IMR-90 (cell line): Measurements from ENCODE around the gene FANK1. TPM values are rescaled to one million over a fixed set of nuclear protein-coding genes. Genes with fewer than 3 reads are reported as not detected.

Experiments used
- ATAC-seq: fragments of 200-7000 bp; cut with Tn5 transposase; 2 replicates; pipeline ENCODE4 v1.9.1; 2020; ENCODE audit warnings: low read depth, mild to moderate bottlenecking, moderate library complexity
- BruUV-seq: library from RNA; stranded (reverse); fragments of 400-500 nt; replicated peaks from 2 replicates; lab custom pipeline; 2021; lab: Mats Ljungman, UMichigan
- CTCF ChIA-PET: fragments of 300-600 bp; formaldehyde crosslinking; extraction: SDS; loops from one replicate; lab custom pipeline; 2021; ENCODE audit warnings: antibody characterized with exemption; lab: Yijun Ruan, JAX
- POLR2A ChIA-PET: fragments of 300-600 bp; sonication (Branson Sonifier 250); formaldehyde crosslinking; loops from one replicate; lab custom pipeline; 2022; ENCODE audit warnings: antibody characterized with exemption; ENCODE audit not compliant: unreplicated experiment; lab: Charles Lee
- DNase-seq: peaks from one replicate; pipeline ENCODE4 v3.0.0; 2013
- H2AFZ ChIP-seq: replicated peaks from 2 replicates; pipeline ENCODE3; 2013; ENCODE audit warnings: low read length, mild to moderate bottlenecking; ENCODE audit not compliant: poor library complexity
- H2AK5ac ChIP-seq: 2 replicates; pipeline ENCODE4 v1.6.1; 2013; ENCODE audit warnings: low read depth, low read length, inconsistent platforms
- H2AK9ac ChIP-seq: replicated peaks from 2 replicates; pipeline ENCODE3; 2013; ENCODE audit warnings: mild to moderate bottlenecking, low read depth, low read length, moderate library complexity; ENCODE audit not compliant: poor library complexity
- H2BK120ac ChIP-seq: 2 replicates; pipeline ENCODE4 v1.6.1; 2013; ENCODE audit warnings: low read depth, low read length, inconsistent platforms
- H2BK15ac ChIP-seq: 3 replicates; pipeline ENCODE4 v1.6.1; 2013; ENCODE audit warnings: low read depth, low read length, inconsistent platforms
- H2BK20ac ChIP-seq: 2 replicates; pipeline ENCODE4 v1.6.1; 2013; ENCODE audit warnings: low read depth, mild to moderate bottlenecking, inconsistent platforms, low read length, moderate library complexity
- H2BK5ac ChIP-seq: 2 replicates; pipeline ENCODE4 v1.6.1; 2013; ENCODE audit warnings: mild to moderate bottlenecking, low read depth, low read length, inconsistent platforms; ENCODE audit not compliant: poor library complexity, severe bottlenecking
- H3K14ac ChIP-seq: replicated peaks from 2 replicates; pipeline ENCODE4 v1.6.1; 2013; ENCODE audit warnings: low read depth, low read length, inconsistent platforms
- H3K18ac ChIP-seq: 2 replicates; pipeline ENCODE4 v1.6.1; 2013; ENCODE audit warnings: low read depth, low read length, control low read depth
- H3K23ac ChIP-seq: 2 replicates; pipeline ENCODE4 v1.6.1; 2013; ENCODE audit warnings: low read depth, low read length, inconsistent platforms
- H3K27ac ChIP-seq: 2 replicates; pipeline ENCODE4 v1.5.1; 2013; ENCODE audit warnings: mild to moderate bottlenecking, control low read depth, low read length; ENCODE audit not compliant: insufficient read depth
- H3K27me3 ChIP-seq: 2 replicates; pipeline ENCODE4 v1.6.1; 2013; ENCODE audit warnings: low read length; ENCODE audit not compliant: control insufficient read depth, insufficient read depth
- H3K36me3 ChIP-seq: 2 replicates; pipeline ENCODE4 v1.6.1; 2013; ENCODE audit warnings: low read length, mixed read lengths; ENCODE audit not compliant: control insufficient read depth, insufficient read depth
- H3K4ac ChIP-seq: 2 replicates; pipeline ENCODE4 v1.6.1; 2013; ENCODE audit warnings: low read depth, low read length, inconsistent platforms
- H3K4me1 ChIP-seq: 2 replicates; pipeline ENCODE4 v1.6.1; 2013; ENCODE audit warnings: low read length, mixed read lengths; ENCODE audit not compliant: control insufficient read depth, insufficient read depth
- H3K4me2 ChIP-seq: 2 replicates; pipeline ENCODE4 v1.6.1; 2013; ENCODE audit warnings: low read depth, mild to moderate bottlenecking, control low read depth, low read length, moderate library complexity
- H3K4me3 ChIP-seq: 2 replicates; pipeline ENCODE4 v1.5.1; 2013; ENCODE audit warnings: low read depth, mild to moderate bottlenecking, control low read depth, low read length, moderate library complexity; ENCODE audit not compliant: insufficient read depth
- H3K56ac ChIP-seq: 2 replicates; pipeline ENCODE4 v1.6.1; 2013; ENCODE audit warnings: low read length, inconsistent platforms; ENCODE audit not compliant: insufficient read depth; ENCODE audit errors: extremely low read depth
- H3K79me1 ChIP-seq, 2 experiments: 2 replicates each; pipeline ENCODE4 v1.6.1; 2013; ENCODE audit warnings: low read length in 2 of 2, inconsistent platforms in 1 of 2, low read depth in 1 of 2
- H3K9ac ChIP-seq: 2 replicates; pipeline ENCODE4 v1.6.1; 2013; ENCODE audit warnings: low read depth, low read length, control low read depth
- H3K9me1 ChIP-seq: 2 replicates; pipeline ENCODE4 v1.6.1; 2013; ENCODE audit warnings: low read length, inconsistent platforms; ENCODE audit not compliant: insufficient read depth
- H3K9me3 ChIP-seq: 2 replicates; pipeline ENCODE4 v1.6.1; 2013; ENCODE audit warnings: low read length; ENCODE audit not compliant: control insufficient read depth, insufficient read depth
- H4K20me1 ChIP-seq: 2 replicates; pipeline ENCODE4 v1.6.1; 2013; ENCODE audit warnings: low read length, inconsistent platforms; ENCODE audit not compliant: insufficient read depth
- H4K5ac ChIP-seq: 2 replicates; pipeline ENCODE4 v1.6.1; 2013; ENCODE audit warnings: mild to moderate bottlenecking, low read depth, low read length, control low read depth
- H4K8ac ChIP-seq, 2 experiments: 2 replicates each; pipeline ENCODE4 v1.6.1; 2013; ENCODE audit warnings: low read depth in 2 of 2, low read length in 2 of 2, control low read depth in 1 of 2, inconsistent platforms in 1 of 2
- H4K91ac ChIP-seq: 2 replicates; pipeline ENCODE4 v1.6.1; 2013; ENCODE audit warnings: low read depth, low read length, inconsistent platforms; ENCODE audit not compliant: insufficient read depth
- BHLHE40 ChIP-seq: fragments of 150-350 bp; IDR thresholded peaks from 2 replicates; pipeline ENCODE4 v1.6.1; 2016; ENCODE audit warnings: mild to moderate bottlenecking, low read depth, low read length
- CEBPB ChIP-seq: IDR thresholded peaks from 2 replicates; pipeline ENCODE4 v1.6.1; 2012; ENCODE audit warnings: low read depth, low read length, improper control_type of control experiment
- CHD1 ChIP-seq: IDR thresholded peaks from 2 replicates; pipeline ENCODE4 v1.6.1; 2012; ENCODE audit warnings: low read depth, low read length, improper control_type of control experiment
- FOS ChIP-seq: fragments of 150-350 bp; IDR thresholded peaks from 2 replicates; pipeline ENCODE4 v1.6.1; 2016; ENCODE audit warnings: low read depth, low read length
- MAFK ChIP-seq: IDR thresholded peaks from 2 replicates; pipeline ENCODE4 v1.6.1; 2012; ENCODE audit warnings: low read depth, low read length, improper control_type of control experiment
- MAZ ChIP-seq: IDR thresholded peaks from 2 replicates; pipeline ENCODE4 v1.6.1; 2012; ENCODE audit warnings: low read depth, mild to moderate bottlenecking, low read length, improper control_type of control experiment, moderate library complexity, borderline replicate concordance
- MXI1 ChIP-seq: IDR thresholded peaks from 2 replicates; pipeline ENCODE4 v1.6.1; 2012; ENCODE audit warnings: low read depth, mild to moderate bottlenecking, low read length, moderate library complexity, borderline replicate concordance
- NFE2L2 ChIP-seq: fragments of 150-350 bp; IDR thresholded peaks from 2 replicates; pipeline ENCODE4 v1.6.1; 2016; ENCODE audit warnings: low read depth, mild to moderate bottlenecking, low read length
- POLR2A ChIP-seq: IDR thresholded peaks from 2 replicates; pipeline ENCODE4 v1.6.1; 2012; ENCODE audit warnings: mild to moderate bottlenecking, low read depth, low read length
- RAD21 ChIP-seq: IDR thresholded peaks from 2 replicates; pipeline ENCODE4 v1.6.1; 2012; ENCODE audit warnings: low read length, improper control_type of control experiment
- RCOR1 ChIP-seq: IDR thresholded peaks from 2 replicates; pipeline ENCODE4 v1.6.1; 2012; ENCODE audit warnings: mild to moderate bottlenecking, low read length, improper control_type of control experiment; ENCODE audit not compliant: insufficient replicate concordance
- RFX5 ChIP-seq: IDR thresholded peaks from 2 replicates; pipeline ENCODE4 v1.8.0; 2012; ENCODE audit warnings: low read depth, mild to moderate bottlenecking, low read length, moderate library complexity
- SMC3 ChIP-seq: fragments of 150-350 bp; IDR thresholded peaks from 2 replicates; pipeline ENCODE4 v1.6.1; 2016; ENCODE audit warnings: low read depth, mild to moderate bottlenecking, antibody characterized with exemption, low read length, moderate library complexity
- WGBS, 2 experiments: methylation state at CpG; one replicate each; pipeline versions ENCODE4 v1.1.5 to v1.1.7; 2013; ENCODE audit warnings: missing lambda C conversion rate in 2 of 2; ENCODE audit not compliant: insufficient read length in 1 of 2; ENCODE audit errors: extremely low coverage in 2 of 2; 5-methylcytosine and 5-hydroxymethylcytosine counted together
- dilution Hi-C: fragments of 300-500 bp; cut with HindIII; formaldehyde crosslinking; loops from one replicate; pipeline ENCODE4 v1.14.3; 2018; ENCODE audit warnings: low sequenced_read_pairs; ENCODE audit not compliant: unreplicated experiment
- in situ Hi-C: fragments of 300-500 bp; cut with MboI; formaldehyde crosslinking; loops from 3 replicates; pipeline ENCODE4 v1.14.3; 2019; ENCODE audit warnings: low sequenced_read_pairs, inconsistent platforms, mixed read lengths
- intact Hi-C: fragments of 100-400 bp; cut with micrococcal nuclease; formaldehyde crosslinking; loops from 2 replicates; pipeline ENCODE4 v1.10.0; 2022
- polyA plus RNA-seq, 3 experiments: library from polyadenylated mRNA; depleted of rRNA; stranded (reverse); fragments of >200 nt; gene quantifications; 2 replicates each; pipeline ENCODE4 v1.2.3, GENCODE V29; 2012; ENCODE audit warnings: low replicate concordance in 1 of 3
- total RNA-seq: library from RNA; depleted of rRNA; stranded (reverse); fragments of >200 nt; gene quantifications from 2 replicates; pipeline ENCODE4 v1.2.3, GENCODE V29; 2012
- TF ChIP-seq, protein P1 (sequence below): fragments of 150-350 bp; IDR thresholded peaks from 2 replicates; pipeline ENCODE4 v1.6.1; 2016; ENCODE audit warnings: low read depth, mild to moderate bottlenecking, low read length, moderate library complexity, borderline replicate concordance
- TF ChIP-seq, protein P2 (sequence below): fragments of 150-350 bp; IDR thresholded peaks from 2 replicates; pipeline ENCODE4 v1.6.1; 2017; ENCODE audit warnings: mild to moderate bottlenecking, antibody characterized with exemption, low read length, low read depth
- TF ChIP-seq, protein P3 (sequence below): conservative IDR thresholded peaks from 2 replicates; pipeline ENCODE4 v1.5.1; 2012; ENCODE audit warnings: mild to moderate bottlenecking, low read depth, low read length, improper control_type of control experiment

The FANK1 gene
- total and polyA plus RNA-seq, 2 of the 4 experiments (the other 2 are of a cell fraction): 0.90 to 2.2 TPM

DNA sequence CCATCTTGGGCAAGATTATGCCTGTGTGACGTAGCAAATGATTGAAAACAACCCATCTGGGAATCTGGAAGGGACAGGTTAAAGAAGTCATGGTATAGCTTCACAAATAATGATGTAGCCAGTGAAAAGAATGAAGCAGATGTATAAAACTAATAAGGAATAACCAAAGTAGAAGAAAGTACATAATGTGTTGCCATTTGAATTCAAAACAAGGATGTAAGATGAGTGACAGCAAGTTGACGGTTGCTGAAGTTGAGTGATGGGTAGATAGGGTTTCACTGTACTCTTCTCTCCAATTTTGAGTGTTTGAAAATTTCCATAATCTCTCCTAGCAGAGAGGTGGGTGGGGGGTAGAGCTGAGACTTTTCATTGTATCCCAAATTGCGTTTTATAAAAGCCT is 133.6 kb downstream of the FANK1 start:
- H2AK9ac ChIP-seq: no peak overlapping the region
- no peak for DNase-seq
- CTCF ChIA-PET: no interaction called here
- BruUV-seq: no TSS peak
- no peak overlapping the region for H3K23ac ChIP-seq
- peaks cover 1% of the 10 kb centered on the region; the same call in 1 of the 2 replicates for H3K36me3 ChIP-seq
- in situ Hi-C loops (no loop called here), intact Hi-C loops (no loop called here), dilution Hi-C loops (no loop called here)
- no peak overlapping the region for H3K27ac ChIP-seq
- no peak overlapping the region for H3K4me2 ChIP-seq
- H2BK120ac ChIP-seq: no peak overlapping the region
- H2AK5ac ChIP-seq: no peak overlapping the region
- H3K79me1 ChIP-seq: no peaks in the 10 kb centered on the region
- H2BK5ac ChIP-seq: no peak overlapping the region
- no peak overlapping the region for H2AFZ ChIP-seq
- no peak overlapping the region for H3K56ac ChIP-seq
- H4K8ac ChIP-seq: no peak overlapping the region
- peaks cover 6% of the 10 kb centered on the region for H3K9me3 ChIP-seq
- H3K18ac ChIP-seq: no peak overlapping the region
- H3K9me1 ChIP-seq: no peaks in the 10 kb centered on the region
- H3K4me3 ChIP-seq: no peak overlapping the region
- no peak overlapping the region for H4K91ac ChIP-seq
- no peak overlapping the region for H3K9ac ChIP-seq
- POLR2A ChIA-PET: no interaction called here
- TF ChIP-seq, protein P1, sequence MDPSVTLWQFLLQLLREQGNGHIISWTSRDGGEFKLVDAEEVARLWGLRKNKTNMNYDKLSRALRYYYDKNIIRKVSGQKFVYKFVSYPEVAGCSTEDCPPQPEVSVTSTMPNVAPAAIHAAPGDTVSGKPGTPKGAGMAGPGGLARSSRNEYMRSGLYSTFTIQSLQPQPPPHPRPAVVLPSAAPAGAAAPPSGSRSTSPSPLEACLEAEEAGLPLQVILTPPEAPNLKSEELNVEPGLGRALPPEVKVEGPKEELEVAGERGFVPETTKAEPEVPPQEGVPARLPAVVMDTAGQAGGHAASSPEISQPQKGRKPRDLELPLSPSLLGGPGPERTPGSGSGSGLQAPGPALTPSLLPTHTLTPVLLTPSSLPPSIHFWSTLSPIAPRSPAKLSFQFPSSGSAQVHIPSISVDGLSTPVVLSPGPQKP: no peak
- TF ChIP-seq CEBPB (no peak), BHLHE40 (no peak), FOS (no peak), RAD21 (no peak), RFX5 (no peak), MAFK (no peak), RCOR1 (no peak), MXI1 (no peak), MAZ (no peak), SMC3 (no peak), POLR2A (no peak), CHD1 (no peak), NFE2L2 (no peak)
- TF ChIP-seq, protein P2, sequence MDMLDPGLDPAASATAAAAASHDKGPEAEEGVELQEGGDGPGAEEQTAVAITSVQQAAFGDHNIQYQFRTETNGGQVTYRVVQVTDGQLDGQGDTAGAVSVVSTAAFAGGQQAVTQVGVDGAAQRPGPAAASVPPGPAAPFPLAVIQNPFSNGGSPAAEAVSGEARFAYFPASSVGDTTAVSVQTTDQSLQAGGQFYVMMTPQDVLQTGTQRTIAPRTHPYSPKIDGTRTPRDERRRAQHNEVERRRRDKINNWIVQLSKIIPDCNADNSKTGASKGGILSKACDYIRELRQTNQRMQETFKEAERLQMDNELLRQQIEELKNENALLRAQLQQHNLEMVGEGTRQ: no peak
- TF ChIP-seq, protein P3, sequence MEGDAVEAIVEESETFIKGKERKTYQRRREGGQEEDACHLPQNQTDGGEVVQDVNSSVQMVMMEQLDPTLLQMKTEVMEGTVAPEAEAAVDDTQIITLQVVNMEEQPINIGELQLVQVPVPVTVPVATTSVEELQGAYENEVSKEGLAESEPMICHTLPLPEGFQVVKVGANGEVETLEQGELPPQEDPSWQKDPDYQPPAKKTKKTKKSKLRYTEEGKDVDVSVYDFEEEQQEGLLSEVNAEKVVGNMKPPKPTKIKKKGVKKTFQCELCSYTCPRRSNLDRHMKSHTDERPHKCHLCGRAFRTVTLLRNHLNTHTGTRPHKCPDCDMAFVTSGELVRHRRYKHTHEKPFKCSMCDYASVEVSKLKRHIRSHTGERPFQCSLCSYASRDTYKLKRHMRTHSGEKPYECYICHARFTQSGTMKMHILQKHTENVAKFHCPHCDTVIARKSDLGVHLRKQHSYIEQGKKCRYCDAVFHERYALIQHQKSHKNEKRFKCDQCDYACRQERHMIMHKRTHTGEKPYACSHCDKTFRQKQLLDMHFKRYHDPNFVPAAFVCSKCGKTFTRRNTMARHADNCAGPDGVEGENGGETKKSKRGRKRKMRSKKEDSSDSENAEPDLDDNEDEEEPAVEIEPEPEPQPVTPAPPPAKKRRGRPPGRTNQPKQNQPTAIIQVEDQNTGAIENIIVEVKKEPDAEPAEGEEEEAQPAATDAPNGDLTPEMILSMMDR: no peak
- H2BK15ac ChIP-seq: no peak overlapping the region
- no peaks in the 10 kb centered on the region for H3K4me1 ChIP-seq
- H4K5ac ChIP-seq: no peak overlapping the region
- WGBS, 2 experiments: no CpG with 5 or more reads among the region's 3 CpGs
- no peak overlapping the region for H2BK20ac ChIP-seq
- H3K14ac ChIP-seq: no peak overlapping the region
- H4K20me1 ChIP-seq: no peaks in the 10 kb centered on the region
- peaks cover 6% of the 10 kb centered on the region for H3K27me3 ChIP-seq
- ATAC-seq: no peak
- H3K4ac ChIP-seq: no peak overlapping the region
